ENCODE data around the gene SLC9A9.
A peak's percentile ranks its signal among the peaks of the same experiment; 100 is the strongest.

SLC9A9 gene

GRCh38 chr3:143232981-143233380 lies 615.3 kb downstream of the SLC9A9 start:
- no peak for DNase-seq

GRCh38 chr3:143228405-143228804 lies 619.9 kb downstream of the SLC9A9 start:
- no peak for DNase-seq

- DNase-seq: no peak
Observed at GRCh38 chr3:143226678-143227291, 621.5 kb downstream of the SLC9A9 start.

- no peak for DNase-seq
Observed at GRCh38 chr3:143224716-143225115, 623.6 kb downstream of the SLC9A9 start.

GRCh38 chr3:143222981-143223380 lies 625.3 kb downstream of the SLC9A9 start:
- no peak for DNase-seq

- DNase-seq: no peak
Observed at GRCh38 chr3:143222505-143222904, 625.8 kb downstream of the SLC9A9 start.

GRCh38 chr3:143221446-143221845 lies 626.8 kb downstream of the SLC9A9 start:
- no peak for DNase-seq

GRCh38 chr3:143220741-143221140 lies 627.5 kb downstream of the SLC9A9 start:
- no peak for DNase-seq

GRCh38 chr3:143218166-143218835 lies 630.0 kb downstream of the SLC9A9 start:
- no peak for DNase-seq

- no peak for DNase-seq
Observed at GRCh38 chr3:143217283-143217682, 631.0 kb downstream of the SLC9A9 start.

GRCh38 chr3:143216709-143217182 lies 631.5 kb downstream of the SLC9A9 start:
- peak; percentile 23 to 39 for DNase-seq
